22Rv1 (cell line): ENCODE results near the gene CSNK2B.

ENCODE experiments used
- ZFX ChIP-seq: fragments of 450-650 bp; IDR thresholded peaks from 2 replicates; pipeline ENCODE4 v1.6.1; 2017; ENCODE audit warnings: antibody characterized with exemption, borderline replicate concordance
- TF ChIP-seq, protein P1 (sequence below): fragments of 450-650 bp; IDR thresholded peaks from 2 replicates; pipeline ENCODE4 v1.5.1; 2017; ENCODE audit warnings: mild to moderate bottlenecking

DNA sequence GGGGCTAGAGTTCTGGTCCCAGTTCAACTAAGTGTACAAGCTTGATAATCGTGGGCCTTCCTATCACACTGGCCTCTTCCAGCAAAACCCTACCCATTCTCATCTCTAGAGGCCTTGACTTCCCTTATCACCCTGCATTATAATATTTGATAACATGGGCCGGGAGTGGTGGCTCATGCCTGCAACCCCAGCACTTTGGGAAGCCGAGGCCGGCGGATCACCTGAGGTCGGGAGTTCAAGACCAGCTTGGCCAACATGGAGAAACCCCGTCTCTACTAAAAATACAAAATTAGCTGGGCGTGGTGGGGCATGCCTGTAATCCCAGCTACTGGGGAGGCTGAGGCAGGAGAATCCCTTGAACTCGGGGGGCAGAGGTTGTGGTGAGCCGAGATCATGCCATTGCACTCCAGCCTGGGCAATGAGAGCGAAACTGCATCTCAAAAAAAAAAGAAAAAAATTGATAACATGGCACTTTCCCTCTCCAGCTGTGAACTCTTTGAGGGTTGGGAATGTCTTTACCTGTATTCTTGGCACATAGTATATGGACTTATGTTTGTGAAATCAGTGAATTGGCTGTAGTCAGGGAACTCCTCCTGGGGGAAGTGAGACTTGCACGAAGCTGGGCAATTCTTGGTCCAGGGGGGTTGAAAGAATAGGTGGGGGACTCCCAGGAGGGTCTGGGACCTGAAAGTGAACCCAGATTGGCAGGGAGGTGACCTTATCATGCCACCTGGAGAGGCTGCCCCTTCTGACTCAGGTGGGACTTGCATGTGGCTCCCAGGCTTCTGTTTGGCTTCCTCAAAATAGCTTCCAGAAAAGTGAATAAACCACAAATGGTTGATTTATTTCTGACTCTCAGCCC is 4.4 kb upstream of the CSNK2B start:
- TF ChIP-seq, protein P1, sequence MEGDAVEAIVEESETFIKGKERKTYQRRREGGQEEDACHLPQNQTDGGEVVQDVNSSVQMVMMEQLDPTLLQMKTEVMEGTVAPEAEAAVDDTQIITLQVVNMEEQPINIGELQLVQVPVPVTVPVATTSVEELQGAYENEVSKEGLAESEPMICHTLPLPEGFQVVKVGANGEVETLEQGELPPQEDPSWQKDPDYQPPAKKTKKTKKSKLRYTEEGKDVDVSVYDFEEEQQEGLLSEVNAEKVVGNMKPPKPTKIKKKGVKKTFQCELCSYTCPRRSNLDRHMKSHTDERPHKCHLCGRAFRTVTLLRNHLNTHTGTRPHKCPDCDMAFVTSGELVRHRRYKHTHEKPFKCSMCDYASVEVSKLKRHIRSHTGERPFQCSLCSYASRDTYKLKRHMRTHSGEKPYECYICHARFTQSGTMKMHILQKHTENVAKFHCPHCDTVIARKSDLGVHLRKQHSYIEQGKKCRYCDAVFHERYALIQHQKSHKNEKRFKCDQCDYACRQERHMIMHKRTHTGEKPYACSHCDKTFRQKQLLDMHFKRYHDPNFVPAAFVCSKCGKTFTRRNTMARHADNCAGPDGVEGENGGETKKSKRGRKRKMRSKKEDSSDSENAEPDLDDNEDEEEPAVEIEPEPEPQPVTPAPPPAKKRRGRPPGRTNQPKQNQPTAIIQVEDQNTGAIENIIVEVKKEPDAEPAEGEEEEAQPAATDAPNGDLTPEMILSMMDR, result no peak
- TF ChIP-seq ZFX, result no peak
